Liver (tissue), 9 donors: ENCODE results near the gene WDR82. TPM values are rescaled to one million over a fixed set of nuclear protein-coding genes. Genes with fewer than 3 reads are reported as not detected.

Experiments used
- DNase-seq: peaks from one replicate; pipeline ENCODE4 v3.0.0-alpha.2; 2017; ENCODE audit warnings: low spot score
- H3K27ac ChIP-seq, 2 donors: one replicate each; pipeline ENCODE4 v1.7.0; 2013; ENCODE audit warnings: inconsistent platforms in 2 of 2, low read length in 2 of 2, control low read depth in 1 of 2, low read depth in 1 of 2, mild to moderate bottlenecking in 1 of 2
- H3K27me3 ChIP-seq, 4 donors: one replicate each; pipeline versions ENCODE4 v1.6.1 to v1.7.0; 2013; ENCODE audit warnings: low read length in 3 of 4, inconsistent platforms in 1 of 4, mild to moderate bottlenecking in 1 of 4, moderate library complexity in 1 of 4; ENCODE audit not compliant: control insufficient read depth in 4 of 4, insufficient read depth in 4 of 4
- H3K36me3 ChIP-seq, 4 donors: one replicate each; pipeline versions ENCODE4 v1.6.1 to v1.7.0; 2013; ENCODE audit warnings: low read length in 3 of 4, mild to moderate bottlenecking in 3 of 4, low read depth in 1 of 4, moderate library complexity in 1 of 4; ENCODE audit not compliant: control insufficient read depth in 4 of 4, insufficient read depth in 3 of 4
- H3K4me1 ChIP-seq, 4 donors: one replicate each; pipeline versions ENCODE4 v1.6.1 to v1.7.0; 2013; ENCODE audit warnings: low read length in 3 of 4, mild to moderate bottlenecking in 3 of 4, moderate library complexity in 1 of 4; ENCODE audit not compliant: control insufficient read depth in 4 of 4, insufficient read depth in 4 of 4
- H3K4me3 ChIP-seq, 3 donors: one replicate each; pipeline versions ENCODE4 v1.6.1 to v1.7.0; 2013; ENCODE audit warnings: low read length in 3 of 3, control low read depth in 1 of 3, low read depth in 1 of 3, mild to moderate bottlenecking in 1 of 3
- H3K9ac ChIP-seq, 2 donors: one replicate each; pipeline ENCODE4 v1.7.0; 2013; ENCODE audit warnings: low read length in 2 of 2, mild to moderate bottlenecking in 2 of 2, moderate library complexity in 2 of 2, control low read depth in 1 of 2, low read depth in 1 of 2
- H3K9me3 ChIP-seq, 4 donors: one replicate each; pipeline versions ENCODE4 v1.6.1 to v1.7.0; 2013; ENCODE audit warnings: low read length in 3 of 4; ENCODE audit not compliant: control insufficient read depth in 4 of 4
- ATF3 ChIP-seq: IDR thresholded peaks from 2 replicates; pipeline ENCODE4 v1.6.1; 2016; ENCODE audit warnings: antibody characterized with exemption
- EGR1 ChIP-seq, 2 donors: IDR thresholded peaks; 2 replicates each; pipeline ENCODE4 v1.6.1; 2016 to 2018; ENCODE audit warnings: antibody characterized with exemption in 2 of 2, low read depth in 2 of 2
- FOXA1 ChIP-seq: IDR thresholded peaks from 2 replicates; pipeline ENCODE4 v1.6.1; 2016; ENCODE audit warnings: antibody characterized with exemption
- FOXA2 ChIP-seq: IDR thresholded peaks from 2 replicates; pipeline ENCODE4 v1.6.1; 2016; ENCODE audit warnings: antibody characterized with exemption
- GABPA ChIP-seq, 2 donors: IDR thresholded peaks in 1 of 2; conservative IDR thresholded peaks in 1 of 2; 2 replicates each; pipeline ENCODE4 v1.6.1; 2016; ENCODE audit warnings: antibody characterized with exemption in 2 of 2, mild to moderate bottlenecking in 1 of 2, moderate library complexity in 1 of 2
- HNF4A ChIP-seq, 2 donors: conservative IDR thresholded peaks; 2 replicates each; pipeline ENCODE4 v1.6.1; 2016; ENCODE audit warnings: antibody characterized with exemption in 2 of 2, mild to moderate bottlenecking in 2 of 2
- JUND ChIP-seq, 2 donors: IDR thresholded peaks; 2 replicates each; pipeline ENCODE4 v1.6.1; 2016; ENCODE audit warnings: antibody characterized with exemption in 2 of 2
- NR2F2 ChIP-seq: IDR thresholded peaks from 2 replicates; pipeline ENCODE4 v1.6.1; 2016; ENCODE audit warnings: antibody characterized with exemption
- RAD21 ChIP-seq, 2 donors: IDR thresholded peaks; 2 replicates each; pipeline ENCODE4 v1.6.1; 2016; ENCODE audit warnings: antibody characterized with exemption in 2 of 2, mild to moderate bottlenecking in 2 of 2
- RXRA ChIP-seq, 2 donors: IDR thresholded peaks; 2 replicates each; pipeline ENCODE4 v1.6.1; 2017 to 2018; ENCODE audit warnings: antibody characterized with exemption in 2 of 2, mild to moderate bottlenecking in 1 of 2
- SP1 ChIP-seq: IDR thresholded peaks from 2 replicates; pipeline ENCODE4 v1.6.1; 2018; ENCODE audit warnings: antibody characterized with exemption, mild to moderate bottlenecking
- TAF1 ChIP-seq: conservative IDR thresholded peaks from 2 replicates; pipeline ENCODE4 v1.6.1; 2016; ENCODE audit warnings: antibody characterized with exemption, mild to moderate bottlenecking
- YY1 ChIP-seq: IDR thresholded peaks from 2 replicates; pipeline ENCODE4 v1.6.1; 2016; ENCODE audit warnings: antibody characterized with exemption, mild to moderate bottlenecking
- WGBS: extraction: QIAGEN DNeasy Blood & Tissue Kit; methylation state at CpG from one replicate; pipeline ENCODE4 v1.1.7; 2013; 5-methylcytosine and 5-hydroxymethylcytosine counted together
- polyA plus RNA-seq, 2 donors: library from polyadenylated mRNA; stranded (reverse) in 1 of 2; unstranded in 1 of 2; fragments of 200-250 nt in 1 of 2; fragments of >200 nt in 1 of 2; fragmentation: Nextera tagmentation in 1 of 2; extraction: Ambion mirVana in 1 of 2; gene quantifications; one replicate each; pipeline versions ENCODE4 v1.2.1 to v1.2.3, GENCODE V29; 2013 to 2015
- total RNA-seq, 2 donors: library from RNA; depleted of rRNA; stranded (reverse); fragments of >200 nt; gene quantifications; one replicate each; pipeline ENCODE4 v1.2.3, GENCODE V29; 2014
- TF ChIP-seq, protein P1 (sequence below): IDR thresholded peaks from 2 replicates; pipeline ENCODE4 v1.6.1; 2016; ENCODE audit warnings: antibody characterized with exemption
- TF ChIP-seq, protein P2 (sequence below): IDR thresholded peaks from 2 replicates; pipeline ENCODE4 v1.6.1; 2016; ENCODE audit warnings: antibody characterized with exemption
- donor health status: healthy.
- donor health status: healthy.
- donor health status: healthy.
- donor health status: healthy.
- donor health status: healthy.

WDR82 gene
- total and polyA plus RNA-seq, 4 donors, result 4.3 to 44.3 (median 25.5) TPM

DNA sequence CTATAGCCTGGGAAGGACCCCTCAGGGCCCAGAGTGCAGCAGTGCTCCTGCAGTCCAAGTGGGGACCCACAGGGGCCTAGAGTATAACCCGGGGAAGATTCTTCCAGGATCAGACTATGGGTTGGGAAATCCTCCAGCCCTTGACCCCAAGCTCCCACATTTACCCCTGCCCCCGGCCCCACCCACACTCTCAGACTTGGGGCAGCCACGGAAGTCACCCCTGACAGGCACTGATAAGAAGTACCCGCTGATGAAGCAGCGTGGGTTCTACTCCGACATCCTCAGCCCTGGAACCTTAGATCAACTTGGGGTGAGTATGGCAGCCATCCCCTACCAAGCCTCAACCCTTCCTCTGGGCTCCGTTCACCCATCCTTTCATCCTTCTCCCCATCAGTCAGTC lies 44.0 kb upstream of the WDR82 start:
- Histone ChIP-seq H3K27ac (no peak overlapping the region), H3K9ac (no peak overlapping the region), H3K9me3 (no peaks in the 10 kb centered on the region), H3K4me3 (no peak overlapping the region), H3K27me3 (no peaks in the 10 kb centered on the region), H3K4me1 (peaks cover 7 to 22% (median 16%) of the 10 kb centered on the region in 4 donors), H3K36me3 (peaks cover 0 to 3% (median 1%) of the 10 kb centered on the region in 4 donors)
- TF ChIP-seq RAD21 (IDR thresholded peaks at IDR 0.05), result no peak
- TF ChIP-seq, protein P1, sequence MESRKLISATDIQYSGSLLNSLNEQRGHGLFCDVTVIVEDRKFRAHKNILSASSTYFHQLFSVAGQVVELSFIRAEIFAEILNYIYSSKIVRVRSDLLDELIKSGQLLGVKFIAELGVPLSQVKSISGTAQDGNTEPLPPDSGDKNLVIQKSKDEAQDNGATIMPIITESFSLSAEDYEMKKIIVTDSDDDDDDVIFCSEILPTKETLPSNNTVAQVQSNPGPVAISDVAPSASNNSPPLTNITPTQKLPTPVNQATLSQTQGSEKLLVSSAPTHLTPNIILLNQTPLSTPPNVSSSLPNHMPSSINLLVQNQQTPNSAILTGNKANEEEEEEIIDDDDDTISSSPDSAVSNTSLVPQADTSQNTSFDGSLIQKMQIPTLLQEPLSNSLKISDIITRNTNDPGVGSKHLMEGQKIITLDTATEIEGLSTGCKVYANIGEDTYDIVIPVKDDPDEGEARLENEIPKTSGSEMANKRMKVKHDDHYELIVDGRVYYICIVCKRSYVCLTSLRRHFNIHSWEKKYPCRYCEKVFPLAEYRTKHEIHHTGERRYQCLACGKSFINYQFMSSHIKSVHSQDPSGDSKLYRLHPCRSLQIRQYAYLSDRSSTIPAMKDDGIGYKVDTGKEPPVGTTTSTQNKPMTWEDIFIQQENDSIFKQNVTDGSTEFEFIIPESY, result no peak
- no peak for DNase-seq
- WGBS, result 94% methylated on average over 7 of the region's 7 CpGs

DNA sequence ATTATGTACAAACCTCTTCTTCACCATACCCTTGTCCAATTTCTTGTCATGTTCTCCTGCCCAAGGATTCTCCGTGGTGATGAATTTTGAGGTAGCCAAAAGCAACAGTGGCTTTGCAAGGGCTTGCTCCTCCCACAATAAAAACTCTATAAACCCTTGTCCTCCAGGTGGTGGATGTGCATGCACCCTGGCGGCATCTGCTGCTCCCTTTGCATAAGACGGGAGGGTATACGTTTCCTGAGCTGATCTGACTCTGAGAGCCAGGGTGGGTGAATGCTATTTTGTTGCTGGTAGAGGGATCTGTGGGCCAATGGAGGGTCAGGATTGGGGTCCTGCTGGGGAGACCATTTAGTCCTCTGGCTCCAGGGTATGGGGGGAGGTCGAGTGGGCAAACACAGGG lies 43.0 kb upstream of the WDR82 start:
- Histone ChIP-seq H3K4me1 (peaks cover 5 to 13% (median 11%) of the 10 kb centered on the region in 4 donors), H3K27ac (no peak overlapping the region), H3K4me3 (no peak overlapping the region), H3K9me3 (no peaks in the 10 kb centered on the region), H3K27me3 (no peaks in the 10 kb centered on the region), H3K36me3 (peaks cover 0 to 5% (median 2%) of the 10 kb centered on the region in 4 donors), H3K9ac (no peak overlapping the region)
- WGBS, result 90% methylated on average over 5 of the region's 5 CpGs
- DNase-seq, result no peak
- TF ChIP-seq FOXA1 (no peak), HNF4A (conservative IDR thresholded peaks at IDR 0.05) (no peak), NR2F2 (no peak), YY1 (no peak), RAD21 (IDR thresholded peaks at IDR 0.05) (no peak), GABPA (IDR thresholded peaks at IDR 0.05 in 1 of 2, conservative IDR thresholded peaks at IDR 0.05 in 1 of 2) (no peak), FOXA2 (no peak), TAF1 (no peak), JUND (IDR thresholded peaks at IDR 0.05) (no peak), ATF3 (no peak), EGR1 (IDR thresholded peaks at IDR 0.05; ENCODE audit: low read depth in 2 of 2) (no peak), RXRA (IDR thresholded peaks at IDR 0.05) (no peak), SP1 (no peak)
- TF ChIP-seq, protein P1, result no peak
- TF ChIP-seq, protein P2, sequence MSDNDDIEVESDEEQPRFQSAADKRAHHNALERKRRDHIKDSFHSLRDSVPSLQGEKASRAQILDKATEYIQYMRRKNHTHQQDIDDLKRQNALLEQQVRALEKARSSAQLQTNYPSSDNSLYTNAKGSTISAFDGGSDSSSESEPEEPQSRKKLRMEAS, result no peak
